Loucy (cell line): ENCODE results near the gene CDK16.

Source experiments
- CTCF ChIP-seq: fragments of 200-600 bp; sonication (generic); conservative IDR thresholded peaks from 2 replicates; pipeline ENCODE4 v1.5.1; 2014; ENCODE audit warnings: mild to moderate bottlenecking, antibody characterized with exemption, low read length
- EZH2phosphoT487 ChIP-seq: fragments of 200-600 bp; IDR thresholded peaks from 2 replicates; pipeline ENCODE4 v1.6.1; 2018; ENCODE audit warnings: antibody characterized with exemption, mild to moderate bottlenecking, moderate library complexity, borderline replicate concordance

- TF ChIP-seq CTCF (no peak), EZH2phosphoT487 (no peak)
Measured at GRCh38 chrX:47239199-47239598, 20.7 kb downstream of the CDK16 start.
